Hair follicular keratinocyte (primary cell): ENCODE data around the gene EMX1. TPM values are rescaled to one million over a fixed set of nuclear protein-coding genes. Genes with fewer than 3 reads are reported as not detected.

ENCODE experiments used
- total RNA-seq: library from RNA; depleted of rRNA; stranded (reverse); fragments of >200 nt; gene quantifications from 2 replicates; pipeline ENCODE4 v1.2.3, GENCODE V29; 2015

EMX1 gene
- total RNA-seq = 0.16 TPM in 1 of 2 replicates, not detected in the other

DNA sequence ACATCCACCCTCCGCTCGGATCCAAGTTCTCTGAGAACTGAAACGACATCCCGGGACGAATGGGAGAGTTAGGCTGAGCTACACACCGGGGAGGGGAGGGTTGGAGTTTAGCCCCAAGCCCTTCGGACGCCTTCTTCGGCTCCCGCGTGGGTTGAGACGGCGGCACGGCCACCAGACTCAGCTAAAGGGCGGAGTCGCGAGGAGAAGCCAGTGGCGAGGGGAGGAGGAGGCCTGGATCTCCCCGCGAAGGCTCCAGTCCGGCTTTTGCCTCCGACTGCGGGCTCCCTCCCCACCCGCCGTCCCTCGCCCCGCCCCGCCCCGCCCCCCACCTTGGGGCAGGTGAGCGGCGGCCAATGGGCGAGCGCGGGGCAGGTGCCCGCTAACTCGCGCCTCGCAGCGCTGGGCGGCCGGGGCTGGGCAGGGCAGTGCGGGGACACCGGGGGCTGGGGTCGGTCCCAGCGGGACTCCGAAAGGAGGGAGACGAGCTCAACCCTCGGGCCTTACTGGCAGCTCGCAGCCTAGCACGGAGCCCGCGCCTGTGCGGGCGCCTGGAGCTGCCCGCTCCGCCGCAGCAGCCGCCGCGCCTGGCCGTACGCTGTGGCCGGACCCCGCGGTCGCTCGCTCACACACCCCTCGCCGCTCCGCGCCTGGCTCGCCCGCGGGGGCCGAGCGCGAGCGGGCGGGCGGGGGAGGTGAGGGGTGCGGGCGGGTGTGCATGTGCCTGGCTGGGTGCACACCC, at the start of gene EMX1:
EMX1 (plus strand) TSS at position 382 of the 739 bp plus-strand sequence; CDS start at position 716, 334 bp downstream.

DNA sequence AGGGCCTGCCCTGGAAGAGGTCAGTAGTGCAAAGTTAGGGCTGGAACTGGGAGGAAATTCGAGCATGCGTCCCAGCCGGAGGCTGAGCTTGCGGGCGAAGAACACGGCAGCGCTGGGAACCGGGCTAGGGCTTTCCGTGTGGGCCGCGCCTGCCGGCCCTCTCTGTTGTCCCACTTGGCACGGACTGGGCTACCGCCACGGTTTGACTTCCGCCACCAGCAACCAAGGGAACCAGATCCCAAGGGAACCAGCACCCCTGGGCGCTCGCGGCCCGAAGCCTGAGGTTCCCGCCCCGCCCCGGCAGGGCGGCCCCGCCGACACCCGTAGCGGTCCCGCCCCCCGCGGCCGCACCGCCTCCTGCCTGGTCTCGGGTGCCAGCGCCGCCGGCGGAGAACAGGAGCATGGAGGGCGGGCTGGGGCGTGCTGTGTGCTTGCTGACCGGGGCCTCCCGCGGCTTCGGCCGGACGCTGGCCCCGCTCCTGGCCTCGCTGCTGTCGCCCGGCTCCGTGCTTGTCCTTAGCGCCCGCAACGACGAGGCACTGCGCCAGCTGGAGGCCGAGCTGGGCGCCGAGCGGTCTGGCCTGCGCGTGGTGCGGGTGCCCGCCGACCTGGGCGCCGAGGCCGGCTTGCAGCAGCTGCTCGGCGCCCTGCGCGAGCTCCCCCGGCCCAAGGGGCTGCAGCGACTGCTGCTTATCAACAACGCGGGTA, 30.1 kb upstream of the EMX1 start, which contains the start of gene SPR:
SPR (plus strand) TSS at position 377 of the 708 bp plus-strand sequence; CDS start at position 402, 25 bp downstream.

Other genes with a start within 250 kb of the EMX1 start
- 22.6 and 25.8 TPM in 2 replicates for gene EXOC6B, start 91.5 kb upstream of the EMX1 start, total RNA-seq
- 20.9 and 32.8 TPM in 2 replicates for gene SPR, start 30.1 kb upstream of the EMX1 start, total RNA-seq
- gene SFXN5, start 154.2 kb downstream of the EMX1 start, total RNA-seq = 3.6 and 4.1 TPM in 2 replicates
- 32.2 and 41.5 TPM in 2 replicates for gene RAB11FIP5, start 195.4 kb downstream of the EMX1 start, total RNA-seq